ENCODE results near the gene POU2F1.

The POU2F1 gene

DNA sequence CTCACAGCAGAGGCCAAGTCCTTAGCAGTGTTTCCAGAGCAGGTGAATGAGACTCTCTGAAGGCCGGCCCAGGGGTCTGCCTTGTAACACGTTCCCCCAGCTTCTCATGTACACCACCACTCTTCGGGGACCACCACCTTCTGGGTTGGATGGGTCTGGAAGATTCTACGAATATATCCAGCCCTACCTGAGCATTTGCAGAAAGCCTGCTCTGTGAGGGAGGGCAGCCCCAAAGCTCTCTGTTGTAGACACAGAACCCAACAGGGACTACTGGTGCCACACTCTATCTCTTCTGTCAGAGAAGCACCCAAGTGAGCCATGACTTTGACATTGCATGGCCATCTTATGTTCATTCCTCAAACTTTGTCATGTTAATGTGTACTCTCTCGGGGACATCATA, 235.8 kb downstream of the POU2F1 start:
- DNase-seq (ENCODE audit: low read depth): no peak
- TF ChIP-seq, protein P1, sequence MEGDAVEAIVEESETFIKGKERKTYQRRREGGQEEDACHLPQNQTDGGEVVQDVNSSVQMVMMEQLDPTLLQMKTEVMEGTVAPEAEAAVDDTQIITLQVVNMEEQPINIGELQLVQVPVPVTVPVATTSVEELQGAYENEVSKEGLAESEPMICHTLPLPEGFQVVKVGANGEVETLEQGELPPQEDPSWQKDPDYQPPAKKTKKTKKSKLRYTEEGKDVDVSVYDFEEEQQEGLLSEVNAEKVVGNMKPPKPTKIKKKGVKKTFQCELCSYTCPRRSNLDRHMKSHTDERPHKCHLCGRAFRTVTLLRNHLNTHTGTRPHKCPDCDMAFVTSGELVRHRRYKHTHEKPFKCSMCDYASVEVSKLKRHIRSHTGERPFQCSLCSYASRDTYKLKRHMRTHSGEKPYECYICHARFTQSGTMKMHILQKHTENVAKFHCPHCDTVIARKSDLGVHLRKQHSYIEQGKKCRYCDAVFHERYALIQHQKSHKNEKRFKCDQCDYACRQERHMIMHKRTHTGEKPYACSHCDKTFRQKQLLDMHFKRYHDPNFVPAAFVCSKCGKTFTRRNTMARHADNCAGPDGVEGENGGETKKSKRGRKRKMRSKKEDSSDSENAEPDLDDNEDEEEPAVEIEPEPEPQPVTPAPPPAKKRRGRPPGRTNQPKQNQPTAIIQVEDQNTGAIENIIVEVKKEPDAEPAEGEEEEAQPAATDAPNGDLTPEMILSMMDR (conservative IDR thresholded peaks at IDR 0.05; ENCODE audit: low read depth, low read length): no peak
- H3K4me3 ChIP-seq (ENCODE audit: low read depth, low read length): no peak overlapping the region

DNA sequence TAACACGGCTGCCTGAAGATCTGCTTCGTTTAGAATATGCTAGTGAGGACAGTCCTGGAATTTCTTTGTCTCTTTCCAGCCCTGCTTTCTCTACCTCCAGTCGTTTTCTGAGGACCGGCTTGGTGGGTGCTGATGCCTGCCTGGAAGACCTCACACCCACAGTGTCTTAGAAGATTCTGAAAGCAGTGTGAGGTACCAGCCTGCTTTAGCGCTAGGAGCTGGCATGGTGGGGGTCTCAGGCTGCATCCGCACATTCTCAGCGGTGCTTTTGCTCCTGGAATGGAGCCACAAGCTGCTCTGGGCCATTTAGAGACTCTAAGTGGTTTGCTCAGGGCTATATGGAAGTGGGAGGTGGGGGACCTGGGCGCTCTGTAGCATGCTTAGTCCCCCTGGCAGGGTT, 236.2 kb downstream of the POU2F1 start:
- TF ChIP-seq, protein P1 (conservative IDR thresholded peaks at IDR 0.05; ENCODE audit: low read depth, low read length): no peak
- DNase-seq (ENCODE audit: low read depth): no peak
- no peak overlapping the region for H3K4me3 ChIP-seq (ENCODE audit: low read depth, low read length)

- DNase-seq (ENCODE audit: low read depth): no peak
- TF ChIP-seq, protein P1 (conservative IDR thresholded peaks at IDR 0.05; ENCODE audit: low read depth, low read length): no peak
- no peak overlapping the region for H3K4me3 ChIP-seq (ENCODE audit: low read depth, low read length)
Measured at GRCh38 chr1:167457936-167458584, 237.4 kb downstream of the POU2F1 start.

- no peak for DNase-seq (ENCODE audit: low read depth)
- H3K4me3 ChIP-seq (ENCODE audit: low read depth, low read length): no peak overlapping the region
- TF ChIP-seq, protein P1 (conservative IDR thresholded peaks at IDR 0.05; ENCODE audit: low read depth, low read length): no peak
Measured at GRCh38 chr1:167460836-167461235, 240.2 kb downstream of the POU2F1 start.

GRCh38 chr1:167462341-167462740, 241.7 kb downstream of the POU2F1 start:
- DNase-seq (ENCODE audit: low read depth): no peak
- TF ChIP-seq, protein P1 (conservative IDR thresholded peaks at IDR 0.05; ENCODE audit: low read depth, low read length): no peak
- H3K4me3 ChIP-seq (ENCODE audit: low read depth, low read length): no peak overlapping the region

DNA sequence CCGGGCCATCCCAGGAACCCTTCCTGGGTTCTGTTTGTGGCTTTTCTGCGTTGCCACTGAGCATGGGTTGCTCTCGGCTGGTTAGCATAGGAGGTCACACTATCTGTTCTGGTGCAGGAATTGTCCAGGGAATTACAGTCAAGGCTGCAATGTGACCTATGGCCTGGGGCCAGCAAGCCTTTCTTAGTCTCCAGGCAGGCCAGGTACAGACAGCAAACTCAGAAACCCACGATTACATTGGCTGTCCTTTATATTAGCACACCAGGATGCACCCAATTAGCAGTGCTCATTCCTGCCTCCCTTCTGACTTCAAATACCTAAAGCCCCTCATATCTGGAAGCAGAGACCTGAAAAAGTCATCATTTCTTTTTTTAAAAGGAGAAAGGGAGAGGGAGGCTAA, 242.4 kb downstream of the POU2F1 start:
- H3K4me3 ChIP-seq (ENCODE audit: low read depth, low read length): no peak overlapping the region
- TF ChIP-seq, protein P1 (conservative IDR thresholded peaks at IDR 0.05; ENCODE audit: low read depth, low read length): no peak
- no peak for DNase-seq (ENCODE audit: low read depth)

GRCh38 chr1:167463875-167464575, 243.3 kb downstream of the POU2F1 start:
- TF ChIP-seq, protein P1 (conservative IDR thresholded peaks at IDR 0.05; ENCODE audit: low read depth, low read length): no peak
- DNase-seq (ENCODE audit: low read depth): no peak
- no peak overlapping the region for H3K4me3 ChIP-seq (ENCODE audit: low read depth, low read length)
